HepG2 (cell line): Measurements from ENCODE around the gene LRRC51. TPM values are rescaled to one million over a fixed set of nuclear protein-coding genes. Genes with fewer than 3 reads are reported as not detected.

Source experiments
- ERF ChIP-seq: IDR thresholded peaks from 2 replicates; pipeline ENCODE4 v1.6.1; 2018; ENCODE audit warnings: missing biosample characterization, missing genetic modification reagents
- GABPB1 ChIP-seq: IDR thresholded peaks from 2 replicates; pipeline ENCODE4 v1.6.1; 2016; ENCODE audit warnings: mild to moderate bottlenecking, missing genetic modification reagents, moderate library complexity, missing compliant biosample characterization
- HOXD1 ChIP-seq: sonication (generic); formaldehyde crosslinking; IDR thresholded peaks from 2 replicates; pipeline ENCODE4 v1.5.0; 2020; ENCODE audit warnings: missing genetic modification reagents
- IRX3 ChIP-seq: sonication (generic); formaldehyde crosslinking; IDR thresholded peaks from 2 replicates; pipeline ENCODE4 v1.8.1; 2023; ENCODE audit warnings: mild to moderate bottlenecking, low read depth, missing genetic modification reagents, borderline replicate concordance
- MAZ ChIP-seq, 2 experiments: sonication (generic) in 1 of 2; formaldehyde crosslinking in 1 of 2; IDR thresholded peaks; 2 replicates each; pipeline versions ENCODE4 v1.5.0 to v1.6.1; 2012 to 2020; ENCODE audit warnings: low read depth in 2 of 2, mild to moderate bottlenecking in 2 of 2, borderline replicate concordance in 1 of 2, improper control_type of control experiment in 1 of 2, low read length in 1 of 2, missing genetic modification reagents in 1 of 2, moderate library complexity in 1 of 2
- MEIS1 ChIP-seq: sonication (generic); formaldehyde crosslinking; IDR thresholded peaks from 2 replicates; pipeline ENCODE4 v1.9.0; 2021; ENCODE audit warnings: mild to moderate bottlenecking, missing genetic modification reagents, moderate library complexity, borderline replicate concordance
- ONECUT2 ChIP-seq: sonication (generic); formaldehyde crosslinking; IDR thresholded peaks from 2 replicates; pipeline ENCODE4 v1.4.0; 2020; ENCODE audit warnings: missing genetic modification reagents
- SKI ChIP-seq: fragments of 450-650 bp; IDR thresholded peaks from one replicate; pipeline ENCODE4 v1.6.1; 2018; ENCODE audit warnings: mild to moderate bottlenecking; ENCODE audit not compliant: partially characterized antibody
- STAT5B ChIP-seq: sonication (generic); formaldehyde crosslinking; IDR thresholded peaks from 2 replicates; pipeline ENCODE4 v1.4.0; 2020; ENCODE audit warnings: missing genetic modification reagents
- TARDBP ChIP-seq: sonication (generic); formaldehyde crosslinking; IDR thresholded peaks from 2 replicates; pipeline ENCODE4 v1.8.0; 2022; ENCODE audit warnings: mild to moderate bottlenecking, missing genetic modification reagents
- TBP ChIP-seq: sonication (generic); formaldehyde crosslinking; IDR thresholded peaks from 2 replicates; pipeline ENCODE4 v1.5.0; 2020; ENCODE audit warnings: missing genetic modification reagents
- ZBTB7A ChIP-seq: sonication (generic); formaldehyde crosslinking; IDR thresholded peaks from 2 replicates; pipeline ENCODE4 v1.8.0; 2022; ENCODE audit warnings: mild to moderate bottlenecking, missing genetic modification reagents
- ZNF34 ChIP-seq: sonication (generic); formaldehyde crosslinking; IDR thresholded peaks from 2 replicates; pipeline ENCODE4 v1.4.0; 2020; ENCODE audit warnings: mild to moderate bottlenecking, missing genetic modification reagents, borderline replicate concordance
- ZNF431 ChIP-seq: sonication (generic); formaldehyde crosslinking; IDR thresholded peaks from 2 replicates; pipeline ENCODE4 v1.9.0; 2022; ENCODE audit warnings: missing genetic modification reagents, low read depth, mild to moderate bottlenecking, borderline replicate concordance
- ZNF598 ChIP-seq: sonication (generic); formaldehyde crosslinking; IDR thresholded peaks from 2 replicates; pipeline ENCODE4 v1.5.1; 2020; ENCODE audit warnings: mild to moderate bottlenecking, missing genetic modification reagents, borderline replicate concordance
- ZNF709 ChIP-seq: sonication (generic); formaldehyde crosslinking; IDR thresholded peaks from 2 replicates; pipeline ENCODE4 v1.5.0; 2020; ENCODE audit warnings: mild to moderate bottlenecking, missing genetic modification reagents
- ZNF768 ChIP-seq: sonication (generic); formaldehyde crosslinking; IDR thresholded peaks from 2 replicates; pipeline ENCODE4 v1.4.0; 2020; ENCODE audit warnings: missing genetic modification reagents
- polyA plus RNA-seq, 8 experiments: library from polyadenylated mRNA; depleted of rRNA in 3 of 8; stranded (reverse) in 7 of 8; unstranded in 1 of 8; fragments of >200 nt; fragmentation: Illumina TruSeq in 4 of 8; extraction: Trizol in 4 of 8; gene quantifications; 2 replicates each; pipeline versions ENCODE4 v1.2.1 to v1.2.3, GENCODE V29; 2011 to 2016; ENCODE audit warnings: low read depth in 4 of 8, missing spikeins in 1 of 8, mixed read lengths in 1 of 8; ENCODE audit not compliant: insufficient read depth in 1 of 8
- total RNA-seq, 5 experiments: library from RNA; depleted of rRNA; stranded (reverse); fragments of >200 nt; fragmentation: Illumina TruSeq; extraction: Trizol; gene quantifications; 2 replicates each; pipeline ENCODE4 v1.2.3, GENCODE V29; 2016; ENCODE audit warnings: low read depth in 1 of 5
- TF ChIP-seq, protein P1 (sequence below): sonication (generic); formaldehyde crosslinking; IDR thresholded peaks from 2 replicates; pipeline ENCODE4 v1.4.0; 2020; ENCODE audit warnings: missing genetic modification reagents
- TF ChIP-seq, protein P2 (sequence below): sonication (generic); formaldehyde crosslinking; IDR thresholded peaks from 2 replicates; pipeline ENCODE4; 2020; ENCODE audit warnings: missing genetic modification reagents, mild to moderate bottlenecking, borderline replicate concordance

LRRC51 gene
- total and polyA plus RNA-seq, 2 of the 13 experiments (the other 11 are each of a cell fraction or from before 2014, with no cell fraction given), result 5.3 to 6.0 TPM

DNA sequence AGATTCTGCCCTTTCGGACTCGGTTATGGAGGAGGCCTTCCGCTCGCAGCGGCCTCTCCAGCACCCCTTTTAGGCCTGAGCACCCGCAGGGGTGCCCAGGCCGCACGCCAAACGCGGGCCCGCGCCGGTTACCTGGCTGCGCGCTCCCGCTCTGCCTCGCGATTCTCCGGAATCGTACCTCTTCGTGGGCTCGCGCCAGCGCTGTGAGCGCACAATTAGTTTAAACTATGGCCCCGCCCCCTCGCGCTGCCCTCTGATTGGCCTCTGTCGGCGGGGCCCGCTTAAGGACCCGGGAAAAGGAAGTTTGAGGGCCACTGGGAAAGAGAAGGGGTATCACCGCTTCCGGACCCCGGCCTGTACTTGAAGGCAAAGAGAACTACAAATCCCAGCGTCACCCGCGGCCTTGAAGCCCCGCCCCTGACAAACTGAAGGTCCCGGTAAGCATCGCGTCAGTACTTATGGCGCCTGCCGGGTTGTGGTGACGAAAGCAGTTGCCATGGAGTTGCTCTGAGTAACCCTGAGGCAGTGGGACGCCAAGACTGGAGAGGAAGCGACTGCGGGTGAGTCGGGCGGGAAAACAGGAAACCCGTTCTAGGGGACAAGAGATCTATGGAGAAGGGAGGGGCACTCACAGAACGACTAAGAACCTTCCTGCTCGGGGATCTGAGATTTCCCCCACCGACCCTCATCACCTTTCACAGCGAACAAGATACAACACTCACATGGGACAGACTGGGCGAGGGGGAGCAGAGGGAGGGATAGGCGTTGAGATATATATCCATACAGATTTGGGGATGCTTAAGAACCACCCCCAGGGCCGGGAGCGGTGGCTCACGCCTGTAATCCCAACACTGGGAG lies at the start of gene LRRC51, which contains the start of gene NUMA1 (continued):
- TF ChIP-seq TARDBP (peak; percentile 62; the same call in 1 of the 2 replicates), ZNF768 (CRISPR knock-in tag) (0 out of 2 replicates have a peak, but pooled peaks have one; percentile 22), IRX3 (CRISPR knock-in tag) (no peak), TBP (CRISPR knock-in tag) (no peak), GABPB1 (CRISPR knock-in tag) (peak; percentile 93), ERF (CRISPR knock-in tag) (peak; percentile 20; the same call in 1 of the 2 replicates), SKI (no peak), ZNF709 (no peak), ZBTB7A (CRISPR knock-in tag) (no peak), ZNF598 (CRISPR knock-in tag) (peak; percentile 45; the same call in 1 of the 2 replicates), ONECUT2 (CRISPR knock-in tag) (no peak), ZNF431 (CRISPR knock-in tag) (no peak), MEIS1 (CRISPR knock-in tag) (peak; percentile 40; the same call in 1 of the 2 replicates), MAZ (IDR thresholded peaks at IDR 0.05; ENCODE audit: borderline replicate concordance, low read depth, low read length) (peak; percentile 52; the same call in 1 of the 2 replicates), MAZ (CRISPR knock-in tag; IDR thresholded peaks at IDR 0.05; ENCODE audit: low read depth) (peak; percentile 69; the same call in 1 of the 2 replicates), HOXD1 (CRISPR knock-in tag) (peak; percentile 57; the same call in 1 of the 2 replicates), STAT5B (CRISPR knock-in tag) (no peak), ZNF34 (CRISPR knock-in tag) (no peak)
- TF ChIP-seq, protein P1, sequence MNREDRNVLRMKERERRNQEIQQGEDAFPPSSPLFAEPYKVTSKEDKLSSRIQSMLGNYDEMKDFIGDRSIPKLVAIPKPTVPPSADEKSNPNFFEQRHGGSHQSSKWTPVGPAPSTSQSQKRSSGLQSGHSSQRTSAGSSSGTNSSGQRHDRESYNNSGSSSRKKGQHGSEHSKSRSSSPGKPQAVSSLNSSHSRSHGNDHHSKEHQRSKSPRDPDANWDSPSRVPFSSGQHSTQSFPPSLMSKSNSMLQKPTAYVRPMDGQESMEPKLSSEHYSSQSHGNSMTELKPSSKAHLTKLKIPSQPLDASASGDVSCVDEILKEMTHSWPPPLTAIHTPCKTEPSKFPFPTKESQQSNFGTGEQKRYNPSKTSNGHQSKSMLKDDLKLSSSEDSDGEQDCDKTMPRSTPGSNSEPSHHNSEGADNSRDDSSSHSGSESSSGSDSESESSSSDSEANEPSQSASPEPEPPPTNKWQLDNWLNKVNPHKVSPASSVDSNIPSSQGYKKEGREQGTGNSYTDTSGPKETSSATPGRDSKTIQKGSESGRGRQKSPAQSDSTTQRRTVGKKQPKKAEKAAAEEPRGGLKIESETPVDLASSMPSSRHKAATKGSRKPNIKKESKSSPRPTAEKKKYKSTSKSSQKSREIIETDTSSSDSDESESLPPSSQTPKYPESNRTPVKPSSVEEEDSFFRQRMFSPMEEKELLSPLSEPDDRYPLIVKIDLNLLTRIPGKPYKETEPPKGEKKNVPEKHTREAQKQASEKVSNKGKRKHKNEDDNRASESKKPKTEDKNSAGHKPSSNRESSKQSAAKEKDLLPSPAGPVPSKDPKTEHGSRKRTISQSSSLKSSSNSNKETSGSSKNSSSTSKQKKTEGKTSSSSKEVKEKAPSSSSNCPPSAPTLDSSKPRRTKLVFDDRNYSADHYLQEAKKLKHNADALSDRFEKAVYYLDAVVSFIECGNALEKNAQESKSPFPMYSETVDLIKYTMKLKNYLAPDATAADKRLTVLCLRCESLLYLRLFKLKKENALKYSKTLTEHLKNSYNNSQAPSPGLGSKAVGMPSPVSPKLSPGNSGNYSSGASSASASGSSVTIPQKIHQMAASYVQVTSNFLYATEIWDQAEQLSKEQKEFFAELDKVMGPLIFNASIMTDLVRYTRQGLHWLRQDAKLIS (CRISPR knock-in tag), result no peak
- TF ChIP-seq, protein P2, sequence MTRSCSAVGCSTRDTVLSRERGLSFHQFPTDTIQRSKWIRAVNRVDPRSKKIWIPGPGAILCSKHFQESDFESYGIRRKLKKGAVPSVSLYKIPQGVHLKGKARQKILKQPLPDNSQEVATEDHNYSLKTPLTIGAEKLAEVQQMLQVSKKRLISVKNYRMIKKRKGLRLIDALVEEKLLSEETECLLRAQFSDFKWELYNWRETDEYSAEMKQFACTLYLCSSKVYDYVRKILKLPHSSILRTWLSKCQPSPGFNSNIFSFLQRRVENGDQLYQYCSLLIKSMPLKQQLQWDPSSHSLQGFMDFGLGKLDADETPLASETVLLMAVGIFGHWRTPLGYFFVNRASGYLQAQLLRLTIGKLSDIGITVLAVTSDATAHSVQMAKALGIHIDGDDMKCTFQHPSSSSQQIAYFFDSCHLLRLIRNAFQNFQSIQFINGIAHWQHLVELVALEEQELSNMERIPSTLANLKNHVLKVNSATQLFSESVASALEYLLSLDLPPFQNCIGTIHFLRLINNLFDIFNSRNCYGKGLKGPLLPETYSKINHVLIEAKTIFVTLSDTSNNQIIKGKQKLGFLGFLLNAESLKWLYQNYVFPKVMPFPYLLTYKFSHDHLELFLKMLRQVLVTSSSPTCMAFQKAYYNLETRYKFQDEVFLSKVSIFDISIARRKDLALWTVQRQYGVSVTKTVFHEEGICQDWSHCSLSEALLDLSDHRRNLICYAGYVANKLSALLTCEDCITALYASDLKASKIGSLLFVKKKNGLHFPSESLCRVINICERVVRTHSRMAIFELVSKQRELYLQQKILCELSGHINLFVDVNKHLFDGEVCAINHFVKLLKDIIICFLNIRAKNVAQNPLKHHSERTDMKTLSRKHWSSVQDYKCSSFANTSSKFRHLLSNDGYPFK (CRISPR knock-in tag), result peak; percentile 72; the same call in 1 of the 2 replicates
